Endodermal cell (in vitro differentiated cells): ENCODE data around the gene SCAF4. TPM values are rescaled to one million over a fixed set of nuclear protein-coding genes. Genes with fewer than 3 reads are reported as not detected.

Experiments used
- DNase-seq: peaks from one replicate; pipeline ENCODE4 v3.0.0-alpha.2; 2017
- H3K27ac ChIP-seq: 2 replicates; pipeline ENCODE4 v1.5.1; 2013; ENCODE audit warnings: mild to moderate bottlenecking, low read depth, low read length, moderate library complexity
- H3K27me3 ChIP-seq: 2 replicates; pipeline ENCODE4 v1.6.1; 2013; ENCODE audit warnings: mild to moderate bottlenecking, low read length, moderate library complexity; ENCODE audit not compliant: insufficient read depth, control insufficient read depth, poor library complexity, severe bottlenecking
- H3K36me3 ChIP-seq: 2 replicates; pipeline ENCODE4 v1.7.0; 2013; ENCODE audit warnings: mild to moderate bottlenecking, low read length, moderate library complexity; ENCODE audit not compliant: control insufficient read depth, insufficient read depth
- H3K4me1 ChIP-seq: one replicate; pipeline ENCODE4 v1.7.0; 2013; ENCODE audit warnings: low read length; ENCODE audit not compliant: control insufficient read depth, insufficient read depth
- H3K4me3 ChIP-seq: 2 replicates; pipeline ENCODE4 v1.5.1; 2013; ENCODE audit warnings: mild to moderate bottlenecking, low read length, moderate library complexity
- H3K9ac ChIP-seq: 2 replicates; pipeline ENCODE4 v1.6.1; 2013; ENCODE audit warnings: mild to moderate bottlenecking, low read length, moderate library complexity; ENCODE audit not compliant: poor library complexity, severe bottlenecking; ENCODE audit errors: extremely low read depth
- H3K9me3 ChIP-seq: 2 replicates; pipeline ENCODE4 v1.6.1; 2013; ENCODE audit warnings: mild to moderate bottlenecking, low read length, moderate library complexity; ENCODE audit not compliant: control insufficient read depth
- H3K27ac Mint-ChIP-seq: 2 replicates; pipeline ENCODE4 v1.8.0; 2020; ENCODE audit warnings: mixed read lengths
- H3K27me3 Mint-ChIP-seq: 2 replicates; pipeline ENCODE4 v1.8.0; 2021; ENCODE audit warnings: mild to moderate bottlenecking, mixed read lengths; ENCODE audit not compliant: insufficient read depth
- H3K36me3 Mint-ChIP-seq: 2 replicates; pipeline ENCODE4 v1.8.0; 2020; ENCODE audit warnings: low read depth, mixed read lengths
- H3K4me1 Mint-ChIP-seq: 2 replicates; pipeline ENCODE4 v1.8.0; 2020; ENCODE audit warnings: mixed read lengths
- H3K4me3 Mint-ChIP-seq: 2 replicates; pipeline ENCODE4 v1.8.0; 2020; ENCODE audit warnings: mild to moderate bottlenecking, moderate library complexity, mixed read lengths
- H3K9me3 Mint-ChIP-seq: 2 replicates; pipeline ENCODE4 v1.8.0; 2020; ENCODE audit warnings: mild to moderate bottlenecking, mixed read lengths
- WGBS, 2 experiments: methylation state at CpG; one replicate each; pipeline versions ENCODE4 v1.1.5 to v1.1.7; 2013; ENCODE audit warnings: missing lambda C conversion rate in 2 of 2, mixed read lengths in 1 of 2; ENCODE audit not compliant: insufficient coverage in 1 of 2, insufficient read length in 1 of 2; 5-methylcytosine and 5-hydroxymethylcytosine counted together
- total RNA-seq, 2 donors: library from RNA; stranded (reverse); fragmentation: NEBNext Ultra II Directional in 1 of 2; extraction: Animal tissue kit (Norgen Biotek cat#: 25700) in 1 of 2; gene quantifications; 2 replicates in 1 of 2; 3 replicates in 1 of 2; pipeline ENCODE4 v1.2.1, GENCODE V29; 2021
- TF ChIP-seq, protein P1 (sequence below): fragments of 200-600 bp; sonication (generic); conservative IDR thresholded peaks from 2 replicates; pipeline ENCODE4 v1.5.0; 2021; ENCODE audit warnings: antibody characterized with exemption, mild to moderate bottlenecking

Gene SCAF4
- total RNA-seq, 2 donors from 2014 or later = 61.3 to 67.8 TPM

GRCh38 chr21:31716106-31716505 lies 15.8 kb downstream of the SCAF4 start:
- H3K4me3 ChIP-seq = no peak overlapping the region
- H3K36me3 ChIP-seq = no peaks in the 10 kb centered on the region
- Mint-ChIP-seq H3K4me1 (peaks cover 51% of the 10 kb centered on the region), H3K27ac (no peak overlapping the region), H3K36me3 (peaks cover 7% of the 10 kb centered on the region), H3K27me3 (peaks cover 20% of the 10 kb centered on the region), H3K4me3 (no peak overlapping the region), H3K9me3 (no peaks in the 10 kb centered on the region)
- H3K4me1 ChIP-seq = peaks cover 16% of the 10 kb centered on the region
- H3K27me3 ChIP-seq = peaks cover 32% of the 10 kb centered on the region
- no peak overlapping the region for H3K9ac ChIP-seq
- WGBS, 2 experiments = 92 to 100% methylated on average over 1 to 2 of the region's 2 CpGs
- TF ChIP-seq, protein P1, sequence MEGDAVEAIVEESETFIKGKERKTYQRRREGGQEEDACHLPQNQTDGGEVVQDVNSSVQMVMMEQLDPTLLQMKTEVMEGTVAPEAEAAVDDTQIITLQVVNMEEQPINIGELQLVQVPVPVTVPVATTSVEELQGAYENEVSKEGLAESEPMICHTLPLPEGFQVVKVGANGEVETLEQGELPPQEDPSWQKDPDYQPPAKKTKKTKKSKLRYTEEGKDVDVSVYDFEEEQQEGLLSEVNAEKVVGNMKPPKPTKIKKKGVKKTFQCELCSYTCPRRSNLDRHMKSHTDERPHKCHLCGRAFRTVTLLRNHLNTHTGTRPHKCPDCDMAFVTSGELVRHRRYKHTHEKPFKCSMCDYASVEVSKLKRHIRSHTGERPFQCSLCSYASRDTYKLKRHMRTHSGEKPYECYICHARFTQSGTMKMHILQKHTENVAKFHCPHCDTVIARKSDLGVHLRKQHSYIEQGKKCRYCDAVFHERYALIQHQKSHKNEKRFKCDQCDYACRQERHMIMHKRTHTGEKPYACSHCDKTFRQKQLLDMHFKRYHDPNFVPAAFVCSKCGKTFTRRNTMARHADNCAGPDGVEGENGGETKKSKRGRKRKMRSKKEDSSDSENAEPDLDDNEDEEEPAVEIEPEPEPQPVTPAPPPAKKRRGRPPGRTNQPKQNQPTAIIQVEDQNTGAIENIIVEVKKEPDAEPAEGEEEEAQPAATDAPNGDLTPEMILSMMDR = no peak
- no peak for DNase-seq
- no peak overlapping the region for H3K27ac ChIP-seq
- no peaks in the 10 kb centered on the region for H3K9me3 ChIP-seq

- Mint-ChIP-seq H3K9me3 (no peaks in the 10 kb centered on the region), H3K27me3 (peaks cover 20% of the 10 kb centered on the region), H3K36me3 (peaks cover 9% of the 10 kb centered on the region), H3K27ac (peak overlapping the region; percentile 75), H3K4me3 (peak overlapping the region; percentile 11), H3K4me1 (peaks cover 48% of the 10 kb centered on the region)
- peaks cover 16% of the 10 kb centered on the region for H3K4me1 ChIP-seq
- no peaks in the 10 kb centered on the region for H3K36me3 ChIP-seq
- H3K27ac ChIP-seq = no peak overlapping the region
- peak; percentile 52 for DNase-seq
- WGBS, 2 experiments = 70 to 100% methylated on average over 1 to 5 of the region's 5 CpGs
- H3K27me3 ChIP-seq = peaks cover 32% of the 10 kb centered on the region
- no peak overlapping the region for H3K9ac ChIP-seq
- no peaks in the 10 kb centered on the region for H3K9me3 ChIP-seq
- H3K4me3 ChIP-seq = no peak overlapping the region
- TF ChIP-seq, protein P1 = no peak
Measured at GRCh38 chr21:31714741-31715365, 17.1 kb downstream of the SCAF4 start.

- DNase-seq = no peak
- H3K4me3 ChIP-seq = peak overlapping the region; percentile 16
Measured at GRCh38 chr21:31713973-31714740, 17.8 kb downstream of the SCAF4 start.

More at GRCh38 chr21:31713973-31714740, 17.8 kb downstream of the SCAF4 start:
- Mint-ChIP-seq H3K9me3 (no peaks in the 10 kb centered on the region), H3K4me1 (peaks cover 54% of the 10 kb centered on the region), H3K27ac (peak overlapping the region; percentile 25), H3K36me3 (peaks cover 7% of the 10 kb centered on the region), H3K27me3 (peaks cover 20% of the 10 kb centered on the region), H3K4me3 (peak overlapping the region; percentile 11)
- WGBS, 2 experiments = 66 to 69% methylated on average over 2 to 4 of the region's 5 CpGs
- H3K36me3 ChIP-seq = no peaks in the 10 kb centered on the region
- H3K27me3 ChIP-seq = peaks cover 32% of the 10 kb centered on the region
- peaks cover 16% of the 10 kb centered on the region for H3K4me1 ChIP-seq
- TF ChIP-seq, protein P1 = no peak
- no peaks in the 10 kb centered on the region for H3K9me3 ChIP-seq
- H3K9ac ChIP-seq = no peak overlapping the region
- no peak overlapping the region for H3K27ac ChIP-seq
